HFFc6 (cell line): ENCODE data around the gene KIF1B. TPM values are rescaled to one million over a fixed set of nuclear protein-coding genes. Genes with fewer than 3 reads are reported as not detected.
A peak's percentile ranks its signal among the peaks of the same experiment; 100 is the strongest.

ENCODE experiments used
- DNase-seq: peaks from one replicate; pipeline ENCODE4 v3.0.0-alpha.2; 2018
- H3K27ac Mint-ChIP-seq: 2 replicates; pipeline ENCODE4 v1.8.0; 2020; ENCODE audit warnings: mild to moderate bottlenecking, mixed read lengths
- H3K27me3 Mint-ChIP-seq: 2 replicates; pipeline ENCODE4 v1.8.0; 2021; ENCODE audit warnings: mild to moderate bottlenecking, moderate library complexity, mixed read lengths; ENCODE audit not compliant: insufficient read depth
- H3K36me3 Mint-ChIP-seq: 2 replicates; pipeline ENCODE4 v1.8.0; 2021; ENCODE audit warnings: low read depth, mixed read lengths
- H3K4me1 Mint-ChIP-seq: 2 replicates; pipeline ENCODE4 v1.8.0; 2020; ENCODE audit warnings: low read depth, mixed read lengths
- H3K4me3 Mint-ChIP-seq: 2 replicates; pipeline ENCODE4 v1.8.0; 2020; ENCODE audit warnings: mild to moderate bottlenecking, moderate library complexity, mixed read lengths
- H3K9me3 Mint-ChIP-seq: 2 replicates; pipeline ENCODE4 v1.8.0; 2020; ENCODE audit warnings: mild to moderate bottlenecking, mixed read lengths
- total RNA-seq, 6 experiments: library from RNA; stranded (reverse); fragmentation: NEBNext Ultra II Directional; extraction: Animal tissue kit (Norgen Biotek cat#: 25700); gene quantifications; 2 replicates in 1 of 6; 3 replicates in 5 of 6; pipeline ENCODE4 v1.2.3, GENCODE V29; 2021
- TF ChIP-seq, protein P1 (sequence below): fragments of 200-600 bp; sonication (generic); IDR thresholded peaks from 2 replicates; pipeline ENCODE4 v1.5.0; 2021; ENCODE audit warnings: antibody characterized with exemption, mild to moderate bottlenecking

Gene KIF1B
- total RNA-seq, 6 experiments from 2014 or later, result 35.2 to 41.6 (median 39.3) TPM

DNA sequence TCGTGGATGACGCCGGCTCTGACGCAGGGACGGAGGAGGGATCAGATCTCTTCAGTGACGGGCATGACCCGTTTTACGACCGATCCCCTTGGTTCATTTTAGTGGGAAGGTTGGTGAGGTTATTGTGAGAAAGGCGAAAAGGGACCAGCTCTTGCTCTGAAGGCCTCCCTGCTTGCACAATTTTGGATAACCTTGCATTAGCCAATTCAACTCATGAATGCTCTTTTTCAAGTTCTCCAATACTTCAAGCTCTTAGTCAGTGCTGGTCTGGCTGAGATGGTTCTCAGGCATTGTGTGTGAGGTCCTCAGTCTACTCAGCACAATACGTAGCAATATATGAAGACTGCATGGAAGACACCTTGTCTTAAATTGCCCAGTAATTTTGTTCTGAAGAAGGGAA, 115.9 kb downstream of the KIF1B start:
- TF ChIP-seq, protein P1, sequence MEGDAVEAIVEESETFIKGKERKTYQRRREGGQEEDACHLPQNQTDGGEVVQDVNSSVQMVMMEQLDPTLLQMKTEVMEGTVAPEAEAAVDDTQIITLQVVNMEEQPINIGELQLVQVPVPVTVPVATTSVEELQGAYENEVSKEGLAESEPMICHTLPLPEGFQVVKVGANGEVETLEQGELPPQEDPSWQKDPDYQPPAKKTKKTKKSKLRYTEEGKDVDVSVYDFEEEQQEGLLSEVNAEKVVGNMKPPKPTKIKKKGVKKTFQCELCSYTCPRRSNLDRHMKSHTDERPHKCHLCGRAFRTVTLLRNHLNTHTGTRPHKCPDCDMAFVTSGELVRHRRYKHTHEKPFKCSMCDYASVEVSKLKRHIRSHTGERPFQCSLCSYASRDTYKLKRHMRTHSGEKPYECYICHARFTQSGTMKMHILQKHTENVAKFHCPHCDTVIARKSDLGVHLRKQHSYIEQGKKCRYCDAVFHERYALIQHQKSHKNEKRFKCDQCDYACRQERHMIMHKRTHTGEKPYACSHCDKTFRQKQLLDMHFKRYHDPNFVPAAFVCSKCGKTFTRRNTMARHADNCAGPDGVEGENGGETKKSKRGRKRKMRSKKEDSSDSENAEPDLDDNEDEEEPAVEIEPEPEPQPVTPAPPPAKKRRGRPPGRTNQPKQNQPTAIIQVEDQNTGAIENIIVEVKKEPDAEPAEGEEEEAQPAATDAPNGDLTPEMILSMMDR, result no peak
- no peaks in the 10 kb centered on the region for H3K9me3 Mint-ChIP-seq
- H3K36me3 Mint-ChIP-seq, result peaks cover 17% of the 10 kb centered on the region
- H3K4me1 Mint-ChIP-seq, result no peaks in the 10 kb centered on the region
- no peak for DNase-seq
- no peak overlapping the region for H3K4me3 Mint-ChIP-seq
- H3K27ac Mint-ChIP-seq, result no peak overlapping the region
- peaks cover 5% of the 10 kb centered on the region for H3K27me3 Mint-ChIP-seq

DNA sequence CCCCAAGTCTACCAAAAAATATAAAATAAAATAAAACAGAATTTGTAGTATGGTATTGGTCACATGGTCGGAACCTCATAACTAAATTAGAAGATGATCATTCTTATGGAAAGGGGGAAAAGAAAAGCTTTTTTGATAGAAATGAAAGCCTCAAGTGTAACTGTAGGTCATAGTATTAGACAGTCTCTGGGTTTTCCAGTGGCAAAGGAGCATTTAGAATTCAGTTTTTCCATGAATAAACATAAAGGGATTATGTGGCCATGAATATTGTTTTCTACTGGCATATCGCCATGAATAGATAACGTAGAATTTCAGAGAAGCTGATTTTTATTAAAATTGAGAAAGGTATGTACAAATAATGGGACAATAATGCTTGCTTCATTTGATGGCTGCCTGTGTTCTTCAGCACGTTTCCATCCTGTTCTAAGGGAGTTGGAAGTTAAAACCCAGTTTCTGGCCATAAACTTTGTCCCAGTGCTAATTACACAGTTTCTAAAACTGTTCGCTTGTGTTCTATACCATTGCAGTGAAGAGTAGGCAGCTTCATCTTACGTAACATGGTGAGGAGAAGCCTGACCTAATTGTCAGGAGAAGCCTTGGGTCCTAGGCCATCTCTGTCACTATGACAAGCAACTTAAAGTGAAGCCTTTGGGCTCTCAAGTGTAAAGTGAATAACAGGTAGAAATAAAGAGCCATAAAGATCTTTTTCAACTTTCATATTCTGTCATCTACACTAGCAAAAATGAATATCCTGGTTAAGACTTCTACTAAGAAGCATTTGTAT, 118.0 kb downstream of the KIF1B start:
- H3K4me3 Mint-ChIP-seq, result no peak overlapping the region
- H3K27me3 Mint-ChIP-seq, result peaks cover 3% of the 10 kb centered on the region
- H3K9me3 Mint-ChIP-seq, result no peaks in the 10 kb centered on the region
- TF ChIP-seq, protein P1, result no peak
- peaks cover 17% of the 10 kb centered on the region for H3K36me3 Mint-ChIP-seq
- no peaks in the 10 kb centered on the region for H3K4me1 Mint-ChIP-seq
- no peak overlapping the region for H3K27ac Mint-ChIP-seq
- DNase-seq, result no peak

DNA sequence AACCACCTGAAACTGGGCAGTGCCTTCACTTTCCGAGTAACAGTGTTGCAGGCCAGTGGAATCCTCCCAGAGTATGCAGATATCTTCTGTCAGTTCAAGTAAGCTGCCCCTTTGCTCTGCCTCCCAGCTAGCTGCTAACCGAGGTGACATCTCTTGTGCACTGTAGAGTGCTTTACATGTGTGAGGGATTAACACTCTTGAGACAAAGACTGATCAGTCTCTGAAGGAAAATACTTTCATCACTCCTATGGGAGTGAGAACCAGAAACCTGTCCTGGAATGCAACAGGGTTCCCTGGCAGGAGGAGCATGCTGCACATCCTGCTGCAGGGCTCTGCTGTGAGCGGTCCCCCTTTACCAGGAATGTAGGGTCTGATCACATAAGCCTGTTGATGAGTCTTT, 127.1 kb downstream of the KIF1B start:
- Mint-ChIP-seq H3K36me3 (peaks cover 7% of the 10 kb centered on the region), H3K27me3 (peaks cover 2% of the 10 kb centered on the region; the same call in 1 of the 2 replicates), H3K4me1 (peaks cover 8% of the 10 kb centered on the region), H3K9me3 (no peaks in the 10 kb centered on the region), H3K27ac (no peak overlapping the region), H3K4me3 (no peak overlapping the region)
- no peak for DNase-seq
- TF ChIP-seq, protein P1, result no peak

DNA sequence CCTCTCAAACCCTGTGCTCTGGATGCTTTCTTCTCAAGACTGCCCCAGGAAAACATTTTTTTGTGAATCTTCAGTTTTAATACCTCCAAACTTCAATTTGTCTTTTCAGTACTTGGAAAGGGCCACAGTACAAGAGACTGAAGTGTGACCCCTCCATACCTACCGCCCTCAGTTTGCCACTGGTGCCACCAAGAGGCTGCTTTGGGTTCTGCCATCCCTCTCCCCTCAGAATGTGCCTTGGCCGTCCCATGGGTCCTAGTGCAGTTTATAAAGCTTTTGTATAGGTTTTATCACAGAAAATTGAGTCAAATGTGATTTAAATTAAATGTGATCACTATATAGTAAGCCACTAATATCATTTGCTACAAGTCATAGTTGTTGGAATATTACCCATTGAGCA, 127.7 kb downstream of the KIF1B start:
- Mint-ChIP-seq H3K9me3 (no peaks in the 10 kb centered on the region), H3K27ac (no peak overlapping the region), H3K36me3 (peaks cover 9% of the 10 kb centered on the region), H3K27me3 (peaks cover 2% of the 10 kb centered on the region; the same call in 1 of the 2 replicates), H3K4me1 (peaks cover 8% of the 10 kb centered on the region), H3K4me3 (no peak overlapping the region)
- peak; percentile 12 for DNase-seq
- TF ChIP-seq, protein P1, result peak; percentile 75

DNA sequence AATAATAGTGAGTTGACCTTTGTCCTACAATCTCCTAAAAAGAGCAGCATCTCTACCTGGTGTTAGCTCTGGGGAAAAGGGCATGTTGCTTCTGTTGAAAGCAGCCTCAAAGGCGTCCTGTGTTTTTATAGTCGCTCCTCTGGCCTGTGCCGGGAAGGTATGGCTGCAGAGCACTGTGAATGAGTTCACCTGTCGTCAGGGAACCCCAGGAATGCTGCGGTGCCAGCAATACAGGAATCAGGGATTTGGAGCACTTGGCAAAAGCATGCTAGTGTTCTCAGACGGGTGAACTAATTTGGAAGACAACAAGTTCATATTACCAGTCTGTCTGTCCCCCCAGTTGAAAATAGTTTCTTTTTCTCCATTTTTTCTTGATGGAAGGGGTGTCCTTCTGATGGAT, 128.2 kb downstream of the KIF1B start:
- peaks cover 2% of the 10 kb centered on the region; the same call in 1 of the 2 replicates for H3K27me3 Mint-ChIP-seq
- H3K4me1 Mint-ChIP-seq, result peaks cover 8% of the 10 kb centered on the region
- no peak overlapping the region for H3K4me3 Mint-ChIP-seq
- H3K27ac Mint-ChIP-seq, result no peak overlapping the region
- TF ChIP-seq, protein P1, result no peak
- H3K36me3 Mint-ChIP-seq, result peaks cover 12% of the 10 kb centered on the region
- DNase-seq, result no peak
- no peaks in the 10 kb centered on the region for H3K9me3 Mint-ChIP-seq
